ENCODE results near the gene ZNF664. TPM values are rescaled to one million over a fixed set of nuclear protein-coding genes. Genes with fewer than 3 reads are reported as not detected.

ZNF664 gene
- total and polyA plus RNA-seq, 3 donors from 2014 or later = 55.9 to 69.6 (median 63.4) TPM

DNA sequence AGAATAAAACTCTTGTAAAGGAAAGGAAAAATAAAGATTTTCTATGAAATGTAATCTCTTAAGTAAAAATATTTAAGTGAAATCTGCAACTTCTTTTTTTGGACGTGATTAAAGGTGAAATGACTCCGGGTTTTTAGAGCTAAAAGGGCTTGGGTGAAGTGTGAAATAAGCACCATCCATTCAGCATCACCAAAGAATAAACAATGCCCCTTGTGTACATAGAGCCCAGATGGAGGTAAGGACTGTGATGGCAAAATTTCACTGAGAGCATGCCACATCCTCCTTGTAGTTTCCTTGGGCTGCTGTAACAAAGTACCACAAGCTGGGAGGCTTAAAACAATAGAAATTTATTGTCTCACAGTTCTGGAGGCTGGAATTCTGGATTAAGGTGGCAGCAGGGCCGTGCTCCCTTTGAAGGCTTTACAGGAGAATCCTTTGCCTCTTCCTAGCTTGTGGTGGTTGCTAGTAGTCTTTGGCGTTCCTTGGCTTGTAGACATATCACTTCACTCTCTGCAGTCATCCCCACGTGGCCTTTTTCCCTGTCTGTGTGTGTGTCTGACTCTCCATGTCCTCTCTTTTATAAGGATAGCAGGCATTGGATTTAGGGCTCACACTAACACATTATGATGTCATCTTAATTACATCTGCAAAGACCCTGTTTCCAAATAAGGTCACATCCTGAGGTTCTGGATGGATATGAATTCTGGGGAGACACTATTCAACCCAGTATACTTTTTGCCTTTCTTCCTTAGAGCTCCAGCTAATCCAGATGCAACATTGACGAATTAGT is 24.2 kb downstream of the ZNF664 start:
- Histone ChIP-seq H3K9me3 (no peaks in the 10 kb centered on the region), H3K27me3 (no peaks in the 10 kb centered on the region), H3K4me1 (no peaks in the 10 kb centered on the region), H3K27ac (no peak overlapping the region), H3K36me3 (ENCODE audit: low read depth, missing control alignments) (no peaks in the 10 kb centered on the region), H3K4me3 (no peak overlapping the region)
- intact Hi-C loops (cut with DNase I; ENCODE audit: low total_unique reads) = no loop called here
- no peak for DNase-seq
- TF ChIP-seq, protein P1, sequence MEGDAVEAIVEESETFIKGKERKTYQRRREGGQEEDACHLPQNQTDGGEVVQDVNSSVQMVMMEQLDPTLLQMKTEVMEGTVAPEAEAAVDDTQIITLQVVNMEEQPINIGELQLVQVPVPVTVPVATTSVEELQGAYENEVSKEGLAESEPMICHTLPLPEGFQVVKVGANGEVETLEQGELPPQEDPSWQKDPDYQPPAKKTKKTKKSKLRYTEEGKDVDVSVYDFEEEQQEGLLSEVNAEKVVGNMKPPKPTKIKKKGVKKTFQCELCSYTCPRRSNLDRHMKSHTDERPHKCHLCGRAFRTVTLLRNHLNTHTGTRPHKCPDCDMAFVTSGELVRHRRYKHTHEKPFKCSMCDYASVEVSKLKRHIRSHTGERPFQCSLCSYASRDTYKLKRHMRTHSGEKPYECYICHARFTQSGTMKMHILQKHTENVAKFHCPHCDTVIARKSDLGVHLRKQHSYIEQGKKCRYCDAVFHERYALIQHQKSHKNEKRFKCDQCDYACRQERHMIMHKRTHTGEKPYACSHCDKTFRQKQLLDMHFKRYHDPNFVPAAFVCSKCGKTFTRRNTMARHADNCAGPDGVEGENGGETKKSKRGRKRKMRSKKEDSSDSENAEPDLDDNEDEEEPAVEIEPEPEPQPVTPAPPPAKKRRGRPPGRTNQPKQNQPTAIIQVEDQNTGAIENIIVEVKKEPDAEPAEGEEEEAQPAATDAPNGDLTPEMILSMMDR (IDR thresholded peaks at IDR 0.05) = no peak
- TF ChIP-seq POLR2A (IDR thresholded peaks at IDR 0.05) = no peak
- WGBS, 2 donors = 90% methylated on average over 6 of the region's 6 CpGs

DNA sequence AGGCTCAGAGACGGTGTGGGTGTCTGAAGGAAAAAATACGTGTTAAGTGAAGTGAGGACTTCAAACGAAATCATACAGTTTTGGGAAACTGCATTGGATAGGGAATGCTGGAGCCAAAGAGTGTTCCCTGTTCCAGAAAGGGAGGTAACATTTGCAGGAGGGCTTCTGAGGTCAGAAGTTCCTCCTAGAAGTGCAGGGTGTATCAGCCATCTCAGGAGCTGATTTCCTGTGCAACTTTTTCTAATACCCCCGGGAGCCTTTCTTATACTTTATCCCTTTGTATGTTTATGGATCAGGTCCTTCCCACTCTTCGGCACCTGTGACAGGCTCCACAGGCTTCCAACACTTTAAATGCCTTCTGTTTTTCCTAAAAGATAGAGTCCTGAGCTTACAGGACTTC is 24.9 kb downstream of the ZNF664 start:
- DNase-seq = no peak
- TF ChIP-seq POLR2A (IDR thresholded peaks at IDR 0.05) = no peak
- TF ChIP-seq, protein P1 (IDR thresholded peaks at IDR 0.05) = no peak
- no peaks in the 10 kb centered on the region for H3K36me3 ChIP-seq (ENCODE audit: low read depth, missing control alignments)
- intact Hi-C loops (cut with DNase I; ENCODE audit: low total_unique reads) = no loop called here
- no peak overlapping the region for H3K27ac ChIP-seq
- H3K4me3 ChIP-seq = no peak overlapping the region
- no peaks in the 10 kb centered on the region for H3K9me3 ChIP-seq
- H3K4me1 ChIP-seq = no peaks in the 10 kb centered on the region
- 87 to 88% methylated on average over 5 of the region's 5 CpGs for WGBS, 2 donors
- H3K27me3 ChIP-seq = no peaks in the 10 kb centered on the region

- no peak overlapping the region for H3K27ac ChIP-seq
- H3K27me3 ChIP-seq = no peaks in the 10 kb centered on the region
- WGBS, 2 donors = 82 to 89% methylated on average over 2 of the region's 2 CpGs
- no peaks in the 10 kb centered on the region for H3K4me1 ChIP-seq
- H3K36me3 ChIP-seq (ENCODE audit: low read depth, missing control alignments) = no peaks in the 10 kb centered on the region
- no peak for DNase-seq
- H3K4me3 ChIP-seq = no peak overlapping the region
- no peak for TF ChIP-seq POLR2A (IDR thresholded peaks at IDR 0.05)
- TF ChIP-seq, protein P1 (IDR thresholded peaks at IDR 0.05) = no peak
- intact Hi-C loops (cut with DNase I; ENCODE audit: low total_unique reads) = no loop called here
- H3K9me3 ChIP-seq = no peaks in the 10 kb centered on the region
These were observed 25.5 kb downstream of the ZNF664 start for GRCh38 chr12:123998344-123998990.

GRCh38 chr12:123998991-123999359 is 26.0 kb downstream of the ZNF664 start:
- H3K4me1 ChIP-seq = no peaks in the 10 kb centered on the region
- TF ChIP-seq POLR2A (IDR thresholded peaks at IDR 0.05) = no peak
- TF ChIP-seq, protein P1 (IDR thresholded peaks at IDR 0.05) = no peak
- 94 to 96% methylated on average over 2 of the region's 2 CpGs for WGBS, 2 donors
- H3K36me3 ChIP-seq (ENCODE audit: low read depth, missing control alignments) = no peaks in the 10 kb centered on the region
- intact Hi-C loops (cut with DNase I; ENCODE audit: low total_unique reads) = no loop called here
- no peak overlapping the region for H3K4me3 ChIP-seq
- no peaks in the 10 kb centered on the region for H3K27me3 ChIP-seq
- DNase-seq = no peak
- H3K9me3 ChIP-seq = no peaks in the 10 kb centered on the region
- no peak overlapping the region for H3K27ac ChIP-seq
